A204.1 (cell line): ENCODE data around the gene PCNT.
A peak's percentile ranks its signal among the peaks of the same experiment; 100 is the strongest.

Source experiments
- FAIRE-seq: peaks from 2 replicates; lab custom pipeline; 2012; peaks lifted over from hg19 to GRCh38; lab: Jason Lieb, UNC

The PCNT gene, protein sequence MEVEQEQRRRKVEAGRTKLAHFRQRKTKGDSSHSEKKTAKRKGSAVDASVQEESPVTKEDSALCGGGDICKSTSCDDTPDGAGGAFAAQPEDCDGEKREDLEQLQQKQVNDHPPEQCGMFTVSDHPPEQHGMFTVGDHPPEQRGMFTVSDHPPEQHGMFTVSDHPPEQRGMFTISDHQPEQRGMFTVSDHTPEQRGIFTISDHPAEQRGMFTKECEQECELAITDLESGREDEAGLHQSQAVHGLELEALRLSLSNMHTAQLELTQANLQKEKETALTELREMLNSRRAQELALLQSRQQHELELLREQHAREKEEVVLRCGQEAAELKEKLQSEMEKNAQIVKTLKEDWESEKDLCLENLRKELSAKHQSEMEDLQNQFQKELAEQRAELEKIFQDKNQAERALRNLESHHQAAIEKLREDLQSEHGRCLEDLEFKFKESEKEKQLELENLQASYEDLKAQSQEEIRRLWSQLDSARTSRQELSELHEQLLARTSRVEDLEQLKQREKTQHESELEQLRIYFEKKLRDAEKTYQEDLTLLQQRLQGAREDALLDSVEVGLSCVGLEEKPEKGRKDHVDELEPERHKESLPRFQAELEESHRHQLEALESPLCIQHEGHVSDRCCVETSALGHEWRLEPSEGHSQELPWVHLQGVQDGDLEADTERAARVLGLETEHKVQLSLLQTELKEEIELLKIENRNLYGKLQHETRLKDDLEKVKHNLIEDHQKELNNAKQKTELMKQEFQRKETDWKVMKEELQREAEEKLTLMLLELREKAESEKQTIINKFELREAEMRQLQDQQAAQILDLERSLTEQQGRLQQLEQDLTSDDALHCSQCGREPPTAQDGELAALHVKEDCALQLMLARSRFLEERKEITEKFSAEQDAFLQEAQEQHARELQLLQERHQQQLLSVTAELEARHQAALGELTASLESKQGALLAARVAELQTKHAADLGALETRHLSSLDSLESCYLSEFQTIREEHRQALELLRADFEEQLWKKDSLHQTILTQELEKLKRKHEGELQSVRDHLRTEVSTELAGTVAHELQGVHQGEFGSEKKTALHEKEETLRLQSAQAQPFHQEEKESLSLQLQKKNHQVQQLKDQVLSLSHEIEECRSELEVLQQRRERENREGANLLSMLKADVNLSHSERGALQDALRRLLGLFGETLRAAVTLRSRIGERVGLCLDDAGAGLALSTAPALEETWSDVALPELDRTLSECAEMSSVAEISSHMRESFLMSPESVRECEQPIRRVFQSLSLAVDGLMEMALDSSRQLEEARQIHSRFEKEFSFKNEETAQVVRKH (N-terminal part only)

DNA sequence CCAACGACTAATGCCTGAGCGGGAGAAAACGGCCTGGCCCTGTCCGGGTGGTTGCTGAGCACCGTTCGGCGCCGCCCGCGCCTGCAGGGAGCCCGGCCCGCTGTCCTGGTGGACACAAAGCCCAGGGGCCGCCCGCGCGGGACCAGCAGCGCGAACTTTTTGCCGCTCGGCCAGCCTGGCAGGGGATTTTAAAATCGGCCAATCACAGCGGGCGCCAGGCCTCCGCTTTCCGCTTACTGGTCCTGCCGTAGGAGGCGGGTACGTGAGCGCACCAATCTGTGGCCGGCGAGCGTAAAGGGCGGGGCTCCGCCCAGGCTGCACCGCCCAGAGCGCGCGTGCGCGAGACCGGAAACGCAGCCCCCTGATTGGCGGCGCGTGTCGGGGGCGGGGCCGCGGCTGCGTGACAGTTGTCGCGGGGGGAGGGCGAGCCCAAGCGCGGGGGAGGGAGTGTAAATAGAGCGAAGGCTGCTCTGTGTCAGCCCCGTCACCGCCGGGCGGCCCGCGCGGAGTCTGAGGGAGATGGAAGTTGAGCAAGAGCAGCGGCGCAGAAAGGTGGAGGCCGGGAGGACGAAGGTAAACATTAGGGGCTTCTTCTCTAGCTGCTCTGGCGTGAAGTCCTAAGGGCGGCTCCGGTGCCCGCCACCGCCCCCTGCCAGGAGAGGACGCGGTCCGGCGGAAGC, at the start of gene PCNT, which contains the start of gene C21orf58:
PCNT (plus strand) TSS at position 447 of the 680 bp plus-strand sequence; CDS start at position 520, 73 bp downstream.
C21orf58 (minus strand) TSS at position 161 of the 680 bp plus-strand sequence. CDS start 1,132 bp downstream, outside the sequence.
- FAIRE-seq, result peak; percentile 92

- FAIRE-seq, result no peak
Observed at GRCh38 chr21:46274797-46275390, 49.1 kb upstream of the PCNT start.

GRCh38 chr21:46284077-46284644, 39.8 kb upstream of the PCNT start:
- FAIRE-seq, result no peak

DNA sequence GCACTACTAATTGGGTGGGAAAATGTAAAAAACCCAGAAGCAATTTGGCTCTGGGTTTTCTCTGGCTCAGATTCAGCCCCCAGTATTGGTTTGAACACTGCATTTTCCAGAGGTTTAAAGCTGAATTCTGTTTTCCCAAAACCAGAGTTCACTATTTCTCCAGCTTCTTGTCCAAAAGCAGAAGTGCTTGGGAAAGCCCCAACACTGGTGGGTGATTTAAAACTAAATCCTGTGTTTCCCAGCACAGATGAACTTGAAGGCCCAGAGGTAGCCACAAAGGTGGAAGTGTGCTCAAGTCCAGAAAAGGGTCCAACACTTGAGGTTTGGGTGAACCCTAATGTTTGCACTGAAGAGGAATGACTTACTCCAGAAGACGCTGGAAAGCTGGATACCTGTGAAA, 39.2 kb upstream of the PCNT start:
- no peak for FAIRE-seq

GRCh38 chr21:46285206-46285661, 38.7 kb upstream of the PCNT start, which contains the start of gene MCM3AP:
Gene MCM3AP, minus strand, starts transcription at chr21:46285611. Its CDS starts 325 bp downstream, at chr21:46285286.
- no peak for FAIRE-seq

GRCh38 chr21:46285761-46286647, 38.0 kb upstream of the PCNT start, which contains the start of gene YBEY:
Gene YBEY, plus strand, starts transcription at chr21:46286342. Its CDS starts 572 bp downstream, at chr21:46286914.
- FAIRE-seq, result no peak

DNA sequence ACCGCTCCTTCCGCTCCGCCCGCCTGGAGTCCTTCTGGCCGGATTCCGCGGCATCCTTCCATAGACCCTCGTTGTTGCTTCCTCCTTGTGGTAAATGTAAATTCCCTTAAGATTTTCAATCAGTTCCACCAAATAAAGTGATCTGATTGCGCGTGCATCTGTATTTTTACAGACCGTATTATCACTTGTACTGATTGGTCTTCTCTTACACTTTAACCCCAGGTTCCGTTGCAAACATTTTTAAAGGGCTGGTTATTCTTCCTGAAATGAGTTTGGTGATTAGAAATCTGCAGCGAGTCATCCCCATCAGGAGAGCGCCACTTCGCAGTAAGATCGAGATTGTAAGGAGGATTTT, 37.3 kb upstream of the PCNT start:
- FAIRE-seq, result no peak

DNA sequence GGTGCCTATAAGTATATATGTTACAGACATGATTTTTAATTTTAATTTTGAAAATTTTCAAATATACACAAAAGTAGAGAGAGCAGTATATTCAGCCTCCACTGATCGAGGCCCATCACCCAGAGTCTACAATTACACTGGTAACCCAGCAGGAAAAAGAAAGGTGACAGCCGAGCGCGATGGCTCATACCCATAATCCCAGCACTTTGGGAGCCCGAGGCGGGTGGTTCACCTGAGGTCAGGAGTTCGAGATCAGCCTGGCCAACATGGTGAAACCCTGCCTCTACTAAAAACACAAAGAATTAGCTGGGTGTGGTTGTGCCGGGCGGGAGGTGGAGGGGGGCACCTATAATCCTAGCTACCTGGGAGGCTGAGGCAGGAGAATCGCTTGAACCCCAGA, 36.4 kb upstream of the PCNT start:
- no peak for FAIRE-seq

- FAIRE-seq, result no peak
Observed at GRCh38 chr21:46289655-46290179, 34.2 kb upstream of the PCNT start.

DNA sequence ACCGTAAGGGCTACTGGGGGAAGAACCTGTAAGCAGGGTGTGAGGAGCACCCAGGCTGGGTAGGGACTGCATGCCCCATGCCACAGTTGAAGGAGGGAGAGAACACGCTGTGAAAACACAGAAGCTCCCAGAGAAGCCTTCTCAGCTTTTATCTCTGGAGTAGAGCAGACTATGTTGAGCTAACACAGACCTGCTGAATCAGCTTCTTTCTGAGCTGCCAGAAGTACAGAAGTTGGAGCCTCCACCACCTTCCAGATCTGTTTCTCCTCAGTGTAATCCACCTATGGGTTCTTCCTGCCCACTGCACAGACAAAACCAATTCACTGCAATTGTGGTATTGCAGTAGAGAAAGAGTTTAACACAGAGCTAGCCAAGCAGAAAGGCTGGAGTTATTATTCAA, 32.4 kb upstream of the PCNT start:
- no peak for FAIRE-seq

GRCh38 chr21:46294647-46295176, 29.2 kb upstream of the PCNT start:
- FAIRE-seq, result no peak

DNA sequence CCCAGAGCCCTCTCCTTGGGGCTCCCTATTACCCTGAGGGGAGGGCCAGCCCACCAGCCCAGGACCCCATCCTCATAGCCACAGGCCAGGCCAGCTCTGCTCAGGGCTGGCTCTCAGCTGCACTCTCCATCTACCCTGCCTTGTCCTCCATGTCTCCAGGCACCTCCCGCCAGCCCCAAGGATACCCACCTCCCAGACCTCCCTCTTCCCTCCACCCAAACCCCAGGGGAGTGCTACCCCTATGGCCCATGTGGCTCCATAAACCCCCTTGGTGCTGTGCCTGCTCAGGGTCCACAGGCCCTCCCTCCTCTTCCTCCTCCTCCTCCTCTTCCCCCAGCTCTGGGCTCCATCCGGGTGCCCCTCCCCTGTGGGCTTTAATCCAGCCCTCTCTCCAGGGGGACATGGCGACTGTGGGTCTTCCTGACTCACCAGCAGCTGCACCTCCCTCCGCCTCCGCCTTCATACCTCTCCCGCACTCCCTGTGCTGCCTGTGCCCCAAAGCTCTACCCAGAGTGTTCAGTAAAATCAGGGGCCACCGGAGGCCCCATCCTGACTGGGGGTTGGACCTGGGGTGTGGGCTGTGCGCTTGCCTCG, 28.7 kb upstream of the PCNT start:
- no peak for FAIRE-seq

GRCh38 chr21:46295996-46296752, 27.8 kb upstream of the PCNT start:
- FAIRE-seq, result no peak

GRCh38 chr21:46297338-46298271, 26.4 kb upstream of the PCNT start:
- FAIRE-seq, result no peak

DNA sequence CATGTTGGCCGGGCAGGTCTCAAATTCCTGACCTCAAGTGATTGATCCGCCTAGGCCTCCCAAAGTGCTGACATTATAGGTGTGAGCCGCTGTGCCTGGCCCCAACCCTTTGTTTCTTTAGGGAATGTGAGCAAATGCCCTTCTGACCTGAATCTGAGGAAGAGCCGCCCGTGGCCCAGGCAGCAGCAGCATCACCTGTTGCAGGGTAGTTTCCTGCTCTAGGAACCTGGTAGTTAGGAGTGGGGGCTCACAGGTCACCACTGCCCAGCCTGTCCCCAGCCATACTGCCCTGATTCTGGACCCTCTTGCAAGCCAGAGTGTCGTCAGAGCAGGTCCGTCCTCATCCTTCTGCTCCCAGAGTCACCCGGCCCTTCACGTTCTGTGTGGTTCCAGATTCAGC, 24.8 kb upstream of the PCNT start:
- FAIRE-seq, result no peak

DNA sequence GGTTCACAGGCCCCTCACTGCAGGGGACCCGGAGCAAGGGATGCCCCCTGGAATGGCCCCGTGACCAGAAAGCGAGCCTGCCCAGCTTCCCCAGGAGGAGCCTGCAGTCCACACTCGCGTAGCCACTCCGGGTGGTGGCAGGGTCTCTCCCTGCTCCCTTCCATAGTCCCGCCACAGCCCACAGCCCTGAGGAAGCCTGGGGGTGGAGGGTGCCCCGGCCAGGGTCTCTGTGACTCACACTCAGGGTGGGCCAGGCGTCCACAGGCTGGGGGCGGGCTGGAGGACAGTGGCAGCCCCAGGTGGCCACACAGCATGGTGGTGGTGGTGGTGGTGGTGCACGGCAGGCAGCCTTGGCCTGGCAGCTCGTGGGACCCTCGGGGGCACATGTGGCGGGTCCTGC, 22.2 kb upstream of the PCNT start:
- no peak for FAIRE-seq

DNA sequence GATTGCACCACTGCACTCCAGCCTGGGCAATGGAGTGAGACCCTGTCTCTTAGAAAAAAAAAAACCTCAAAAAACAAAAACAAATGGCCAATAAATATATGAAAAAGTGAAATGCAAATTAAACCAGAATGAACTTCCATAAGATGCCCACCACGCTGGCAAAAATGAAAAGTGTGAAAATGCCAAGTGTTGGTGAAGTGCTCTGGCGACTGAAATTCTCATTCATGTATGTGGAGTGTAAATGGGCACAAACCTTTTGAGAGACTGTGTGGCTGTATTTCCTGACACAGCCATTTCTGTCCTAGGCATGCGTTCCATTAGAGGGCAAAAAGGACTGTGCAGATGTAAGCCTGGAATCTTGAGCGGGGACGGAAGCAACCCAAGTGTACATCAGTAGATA, 19.5 kb upstream of the PCNT start:
- no peak for FAIRE-seq
